Breast epithelium (tissue), 3 donors: Measurements from ENCODE around the gene ESYT1.

Experiments
- CTCF ChIP-seq, 3 donors: fragments of 450-650 bp; IDR thresholded peaks; one replicate each; pipeline ENCODE4 v1.5.1; 2016 to 2017; ENCODE audit warnings: antibody characterized with exemption in 3 of 3, mild to moderate bottlenecking in 3 of 3, moderate library complexity in 3 of 3
- POLR2A ChIP-seq: fragments of 450-650 bp; IDR thresholded peaks from one replicate; pipeline ENCODE4 v1.6.1; 2016; ENCODE audit warnings: antibody characterized with exemption, mild to moderate bottlenecking, moderate library complexity

GRCh38 chr12:56079723-56080555 is 48.1 kb upstream of the ESYT1 start, which contains the start of gene ERBB3:
- TF ChIP-seq CTCF (IDR thresholded peaks at IDR 0.05) (peak in 2 of 3 donors; percentile 11 to 17), POLR2A (peak; percentile 31)
